ENCODE data around the gene PHF3. TPM values are rescaled to one million over a fixed set of nuclear protein-coding genes. Genes with fewer than 3 reads are reported as not detected.

The PHF3 gene
- total and polyA plus RNA-seq, 2 donors (not counting 1 experiment from before 2014, with no cell fraction given) = 13.5 to 111 TPM

GRCh38 chr6:63716169-63716568 is 80.6 kb downstream of the PHF3 start:
- Histone ChIP-seq H3K4me2 (replicated peaks; ENCODE audit: low read depth, low read length, poor library complexity, severe bottlenecking) (no peak overlapping the region), H3K9ac (ENCODE audit: low read length) (no peak overlapping the region), H3K79me2 (ENCODE audit: control insufficient read depth, insufficient read depth, low read length) (no peaks in the 10 kb centered on the region), H3K27ac (ENCODE audit: low read length in 2 of 2) (no peak overlapping the region), H3K27me3 (replicated peaks in 1 of 4; ENCODE audit: control extremely low read depth in 1 of 4, control insufficient read depth in 3 of 4, insufficient read depth in 4 of 4, low read length in 3 of 4) (no peaks in the 10 kb centered on the region), H3K9me3 (ENCODE audit: control extremely low read depth in 1 of 3, control insufficient read depth in 2 of 3, insufficient read depth in 1 of 3, low read length in 2 of 3) (no peaks in the 10 kb centered on the region), H3K36me3 (replicated peaks in 1 of 2; ENCODE audit: control extremely low read depth in 1 of 2, control insufficient read depth in 1 of 2, extremely low read depth in 1 of 2, insufficient read depth in 2 of 2, low read length in 1 of 2) (peaks cover 0 to 28% of the 10 kb centered on the region in 2 experiments), H3K4me1 (ENCODE audit: control insufficient read depth in 2 of 2, insufficient read depth in 2 of 2, low read length in 2 of 2) (no peaks in the 10 kb centered on the region), H3K4me3 (ENCODE audit: control extremely low read depth in 1 of 5, extremely low read depth in 1 of 5, insufficient read depth in 1 of 5, low read depth in 2 of 5, low read length in 4 of 5) (no peak overlapping the region), H4K20me1 (ENCODE audit: control insufficient read depth, insufficient read depth, low read length, poor library complexity, severe bottlenecking) (no peaks in the 10 kb centered on the region), H2AFZ (ENCODE audit: insufficient read depth, low read depth, low read length, poor library complexity, severe bottlenecking) (no peak overlapping the region)
- Mint-ChIP-seq H3K4me3 (no peak overlapping the region), H3K4me1 (no peaks in the 10 kb centered on the region), H3K27ac (no peak overlapping the region), H3K27me3 (no peaks in the 10 kb centered on the region), H3K9me3 (ENCODE audit: insufficient read depth) (no peaks in the 10 kb centered on the region)
- CTCF ChIA-PET = interaction anchor here (1.7 kb wide), 1 partner anchor 118 kb away, joined by 5 read pairs; no protein-coding TSS in a partner anchor
- 100% methylated on average over 1 of the region's 2 CpGs for WGBS (ENCODE audit: insufficient coverage)
- ATAC-seq (ENCODE audit: low read depth) = no peak
- intact Hi-C loops (cut with micrococcal nuclease) = no loop called here
- DNase-seq = no peak
- POLR2A ChIA-PET = no interaction called here
- TF ChIP-seq CTCF (IDR thresholded peaks at IDR 0.05) (no peak), EZH2 (IDR thresholded peaks at IDR 0.05; ENCODE audit: borderline replicate concordance, insufficient read depth, low read depth, low read length, poor library complexity, severe bottlenecking) (no peak)

GRCh38 chr6:63721181-63721580 is 85.6 kb downstream of the PHF3 start:
- ChIA-PET CTCF (no interaction called here), POLR2A (no interaction called here)
- Histone ChIP-seq H3K4me1 (ENCODE audit: control insufficient read depth in 2 of 2, insufficient read depth in 2 of 2, low read length in 2 of 2) (no peaks in the 10 kb centered on the region), H2AFZ (ENCODE audit: insufficient read depth, low read depth, low read length, poor library complexity, severe bottlenecking) (no peak overlapping the region), H4K20me1 (ENCODE audit: control insufficient read depth, insufficient read depth, low read length, poor library complexity, severe bottlenecking) (no peaks in the 10 kb centered on the region), H3K36me3 (replicated peaks in 1 of 2; ENCODE audit: control extremely low read depth in 1 of 2, control insufficient read depth in 1 of 2, extremely low read depth in 1 of 2, insufficient read depth in 2 of 2, low read length in 1 of 2) (no peaks in the 10 kb centered on the region), H3K27me3 (replicated peaks in 1 of 4; ENCODE audit: control extremely low read depth in 1 of 4, control insufficient read depth in 3 of 4, insufficient read depth in 4 of 4, low read length in 3 of 4) (no peaks in the 10 kb centered on the region), H3K9me3 (ENCODE audit: control extremely low read depth in 1 of 3, control insufficient read depth in 2 of 3, insufficient read depth in 1 of 3, low read length in 2 of 3) (no peaks in the 10 kb centered on the region), H3K9ac (ENCODE audit: low read length) (no peak overlapping the region), H3K4me3 (ENCODE audit: control extremely low read depth in 1 of 5, extremely low read depth in 1 of 5, insufficient read depth in 1 of 5, low read depth in 2 of 5, low read length in 4 of 5) (no peak overlapping the region), H3K27ac (ENCODE audit: low read length in 2 of 2) (no peak overlapping the region), H3K79me2 (ENCODE audit: control insufficient read depth, insufficient read depth, low read length) (no peaks in the 10 kb centered on the region), H3K4me2 (replicated peaks; ENCODE audit: low read depth, low read length, poor library complexity, severe bottlenecking) (no peak overlapping the region)
- Mint-ChIP-seq H3K27me3 (no peaks in the 10 kb centered on the region), H3K4me1 (no peaks in the 10 kb centered on the region), H3K9me3 (ENCODE audit: insufficient read depth) (no peaks in the 10 kb centered on the region), H3K4me3 (no peak overlapping the region), H3K27ac (no peak overlapping the region)
- WGBS (ENCODE audit: insufficient coverage) = no CpG with 5 or more reads among the region's 1 CpG
- TF ChIP-seq EZH2 (IDR thresholded peaks at IDR 0.05; ENCODE audit: borderline replicate concordance, insufficient read depth, low read depth, low read length, poor library complexity, severe bottlenecking) (no peak), CTCF (IDR thresholded peaks at IDR 0.05) (no peak)
- DNase-seq = no peak
- intact Hi-C loops (cut with micrococcal nuclease) = no loop called here
- no peak for ATAC-seq (ENCODE audit: low read depth)
